Measurements from ENCODE around the gene CHST15.

Gene CHST15

GRCh38 chr10:124072106-124072505, 21.3 kb downstream of the CHST15 start:
- H3K27me3 Mint-ChIP-seq (ENCODE audit: low read depth, poor library complexity): peaks cover 14% of the 10 kb centered on the region
- no peak for DNase-seq
- peaks cover 77% of the 10 kb centered on the region for H3K4me1 Mint-ChIP-seq
- H3K36me3 Mint-ChIP-seq (ENCODE audit: low read depth): no peaks in the 10 kb centered on the region
- peak overlapping the region; percentile 41 for H3K27ac Mint-ChIP-seq
- H3K4me3 Mint-ChIP-seq: no peak overlapping the region
- no peak for TF ChIP-seq CTCF (IDR thresholded peaks at IDR 0.05)
- no peaks in the 10 kb centered on the region for H3K9me3 Mint-ChIP-seq

DNA sequence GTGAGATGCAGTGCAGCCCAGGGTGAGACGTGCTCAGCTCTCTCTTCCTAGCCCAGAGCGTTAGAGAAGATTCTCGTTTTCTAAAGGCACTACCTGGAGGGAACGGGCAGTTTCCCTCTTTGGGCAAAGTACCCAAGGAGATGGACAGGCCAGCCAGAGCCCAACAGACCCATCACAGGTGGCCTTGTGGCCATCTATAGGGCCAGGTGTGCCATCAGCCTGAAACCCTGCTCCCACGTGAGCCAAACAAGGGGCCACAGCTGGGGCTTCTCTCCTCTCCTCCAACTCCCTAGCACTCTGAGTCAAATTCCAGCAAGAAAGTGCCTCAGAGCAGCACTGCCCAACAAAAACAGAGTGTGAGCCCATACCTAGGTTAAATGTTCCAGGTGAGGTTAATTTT, 22.3 kb downstream of the CHST15 start:
- Mint-ChIP-seq H3K27me3 (ENCODE audit: low read depth, poor library complexity) (peaks cover 18% of the 10 kb centered on the region), H3K27ac (no peak overlapping the region), H3K4me3 (no peak overlapping the region), H3K9me3 (no peaks in the 10 kb centered on the region), H3K36me3 (ENCODE audit: low read depth) (no peaks in the 10 kb centered on the region), H3K4me1 (peaks cover 78% of the 10 kb centered on the region)
- DNase-seq: no peak
- TF ChIP-seq CTCF (IDR thresholded peaks at IDR 0.05): no peak

GRCh38 chr10:124070666-124071065, 22.7 kb downstream of the CHST15 start:
- TF ChIP-seq CTCF (IDR thresholded peaks at IDR 0.05): no peak
- no peaks in the 10 kb centered on the region for H3K36me3 Mint-ChIP-seq (ENCODE audit: low read depth)
- peaks cover 78% of the 10 kb centered on the region for H3K4me1 Mint-ChIP-seq
- H3K4me3 Mint-ChIP-seq: no peak overlapping the region
- no peaks in the 10 kb centered on the region for H3K9me3 Mint-ChIP-seq
- no peak overlapping the region for H3K27ac Mint-ChIP-seq
- H3K27me3 Mint-ChIP-seq (ENCODE audit: low read depth, poor library complexity): peaks cover 18% of the 10 kb centered on the region
- no peak for DNase-seq

DNA sequence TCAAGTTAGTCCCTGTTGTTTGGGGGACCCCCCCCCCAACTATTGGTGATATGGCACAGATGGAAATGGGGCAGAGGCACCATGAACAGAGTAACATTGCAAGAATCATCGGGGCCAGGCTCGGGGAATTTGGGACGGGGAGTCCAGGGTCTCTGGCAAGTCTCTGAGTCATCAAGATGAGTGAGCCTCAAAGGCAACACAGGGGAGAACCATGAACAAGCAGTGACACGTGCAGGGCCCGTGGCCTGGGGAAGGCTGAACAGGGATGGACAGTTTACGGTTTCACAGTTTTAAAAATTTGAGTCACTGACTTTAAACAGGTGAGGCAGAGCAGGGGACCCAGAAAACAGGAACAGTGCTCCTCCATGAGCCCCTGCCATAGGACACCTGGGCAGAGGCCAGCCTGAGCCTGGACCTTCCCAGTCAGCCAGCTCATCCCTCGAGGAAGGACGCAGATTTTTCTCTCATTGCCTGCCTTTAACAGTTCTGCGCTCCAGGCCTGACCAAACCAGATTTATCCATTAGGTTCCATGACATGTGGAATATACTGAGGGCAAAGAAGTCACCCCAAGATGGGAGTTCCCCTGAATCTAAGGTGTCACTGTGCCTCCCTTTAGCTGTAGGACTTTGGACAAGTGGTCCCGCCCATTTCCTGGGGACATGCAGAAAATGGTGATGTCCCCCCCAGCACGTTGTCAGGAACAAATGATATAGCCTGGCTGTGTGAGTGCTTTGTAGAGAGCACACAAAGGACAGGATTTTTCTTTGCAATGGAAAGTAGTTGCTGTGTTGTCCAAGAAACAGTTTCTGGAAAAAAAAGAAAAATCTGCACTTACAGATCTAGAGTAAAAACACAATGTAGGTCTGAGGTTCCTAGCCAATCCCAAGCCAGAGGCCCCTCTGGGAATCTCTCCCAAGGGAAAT, 23.8 kb downstream of the CHST15 start:
- peaks cover 78% of the 10 kb centered on the region for H3K4me1 Mint-ChIP-seq
- no peak overlapping the region for H3K27ac Mint-ChIP-seq
- no peaks in the 10 kb centered on the region for H3K9me3 Mint-ChIP-seq
- no peak overlapping the region for H3K4me3 Mint-ChIP-seq
- no peak for TF ChIP-seq CTCF (IDR thresholded peaks at IDR 0.05)
- peaks cover 18% of the 10 kb centered on the region for H3K27me3 Mint-ChIP-seq (ENCODE audit: low read depth, poor library complexity)
- no peak for DNase-seq
- no peaks in the 10 kb centered on the region for H3K36me3 Mint-ChIP-seq (ENCODE audit: low read depth)

- no peak for DNase-seq
- Mint-ChIP-seq H3K9me3 (no peaks in the 10 kb centered on the region), H3K36me3 (ENCODE audit: low read depth) (no peaks in the 10 kb centered on the region), H3K4me3 (no peak overlapping the region), H3K4me1 (peaks cover 78% of the 10 kb centered on the region), H3K27me3 (ENCODE audit: low read depth, poor library complexity) (peaks cover 18% of the 10 kb centered on the region), H3K27ac (no peak overlapping the region)
- TF ChIP-seq CTCF (IDR thresholded peaks at IDR 0.05): no peak
Measured at GRCh38 chr10:124068929-124069328, 24.5 kb downstream of the CHST15 start.

Data from nephron progenitor cell (in vitro differentiated cells).